Left lung (tissue), 10 donors: Measurements from ENCODE around the gene APBA2. TPM values are rescaled to one million over a fixed set of nuclear protein-coding genes. Genes with fewer than 3 reads are reported as not detected.

Source experiments
- ATAC-seq: fragments of 200-7000 bp; cut with Tn5 transposase; one replicate; pipeline ENCODE4 v1.9.1; 2020; ENCODE audit warnings: moderate library complexity
- DNase-seq, 4 donors: peaks; one replicate each; pipeline ENCODE4 v3.0.0-alpha.2; 2013 to 2020
- H3K27ac ChIP-seq, 2 donors: fragments of 200-600 bp; sonication (generic) in 1 of 2; one replicate each; pipeline versions ENCODE4 v1.5.0 to v1.8.0; 2020 to 2021
- H3K27me3 ChIP-seq, 2 donors: fragments of 200-600 bp; sonication (generic) in 1 of 2; one replicate each; pipeline versions ENCODE4 v1.5.0 to v1.8.0; 2020 to 2021
- H3K36me3 ChIP-seq, 2 donors: fragments of 200-600 bp; sonication (generic) in 1 of 2; one replicate each; pipeline versions ENCODE4 v1.5.0 to v1.8.0; 2020 to 2021
- H3K4me1 ChIP-seq, 2 donors: fragments of 200-600 bp; one replicate each; pipeline ENCODE4 v1.8.0; 2021
- H3K4me3 ChIP-seq, 2 donors: fragments of 200-600 bp; sonication (generic) in 1 of 2; one replicate each; pipeline versions ENCODE4 v1.5.0 to v1.8.0; 2020 to 2021; ENCODE audit warnings: mild to moderate bottlenecking in 1 of 2
- H3K9me3 ChIP-seq, 2 donors: fragments of 200-600 bp; sonication (generic) in 1 of 2; one replicate each; pipeline versions ENCODE4 v1.5.0 to v1.8.0; 2020 to 2021
- CTCF ChIP-seq, 2 donors: fragments of 200-600 bp; sonication (generic) in 1 of 2; IDR thresholded peaks; one replicate each; pipeline versions ENCODE4 v1.5.0 to v1.8.0; 2021; ENCODE audit warnings: antibody characterized with exemption in 2 of 2
- intact Hi-C, 2 donors: fragments of 100-400 bp; cut with DNase I; formaldehyde crosslinking; loops; one replicate each; pipeline versions ENCODE4 v1.11.2 to v1.14.2; 2022
- polyA plus RNA-seq, 6 donors: library from polyadenylated mRNA; unstranded; fragments of 120-200 nt; gene quantifications; one replicate each; pipeline ENCODE4 v1.2.1, GENCODE V29; 2013; ENCODE audit not compliant: insufficient read length in 6 of 6
- total RNA-seq, 2 donors: library from RNA; stranded (reverse); fragmentation: NEBNext Ultra II Directional; extraction: Animal tissue kit (Norgen Biotek cat#: 25700); gene quantifications; one replicate each; pipeline ENCODE4 v1.2.1, GENCODE V29; 2021
- donor health status: DM: no; HTN: yes; CAD: no.
- donor health status: DM: no; HTN: no; CAD: no.

Gene APBA2
- total and polyA plus RNA-seq, 8 donors: 3.9 to 18.4 (median 11.1) TPM

- H3K27me3 ChIP-seq: no peaks in the 10 kb centered on the region
- H3K4me3 ChIP-seq: no peak overlapping the region
- TF ChIP-seq CTCF (IDR thresholded peaks at IDR 0.05): no peak
- no peaks in the 10 kb centered on the region for H3K4me1 ChIP-seq
- H3K27ac ChIP-seq: no peak overlapping the region
- intact Hi-C loops: no loop called here
- H3K9me3 ChIP-seq: no peaks in the 10 kb centered on the region
- no peak for ATAC-seq
- no peak for DNase-seq
- no peaks in the 10 kb centered on the region for H3K36me3 ChIP-seq
Observed at GRCh38 chr15:28986726-28987125, 101.0 kb downstream of the APBA2 start.

GRCh38 chr15:28987337-28987736, 101.6 kb downstream of the APBA2 start:
- Histone ChIP-seq H3K9me3 (no peaks in the 10 kb centered on the region), H3K4me1 (no peaks in the 10 kb centered on the region), H3K4me3 (no peak overlapping the region), H3K27me3 (no peaks in the 10 kb centered on the region), H3K27ac (no peak overlapping the region), H3K36me3 (no peaks in the 10 kb centered on the region)
- no peak for TF ChIP-seq CTCF (IDR thresholded peaks at IDR 0.05)
- intact Hi-C loops: no loop called here
- DNase-seq (no peak), ATAC-seq (no peak)

GRCh38 chr15:28989239-28989830, 103.6 kb downstream of the APBA2 start:
- no peaks in the 10 kb centered on the region for H3K9me3 ChIP-seq
- no peaks in the 10 kb centered on the region for H3K27me3 ChIP-seq
- H3K36me3 ChIP-seq: no peaks in the 10 kb centered on the region
- ATAC-seq: no peak
- no peak overlapping the region for H3K27ac ChIP-seq
- intact Hi-C loops: no loop called here
- TF ChIP-seq CTCF (IDR thresholded peaks at IDR 0.05): no peak
- H3K4me1 ChIP-seq: no peaks in the 10 kb centered on the region
- peak in 2 of 4 donors; percentile 42 to 60 for DNase-seq
- H3K4me3 ChIP-seq: no peak overlapping the region

- Histone ChIP-seq H3K9me3 (no peaks in the 10 kb centered on the region), H3K4me1 (no peaks in the 10 kb centered on the region), H3K4me3 (no peak overlapping the region), H3K27ac (no peak overlapping the region), H3K27me3 (no peaks in the 10 kb centered on the region), H3K36me3 (no peaks in the 10 kb centered on the region)
- ATAC-seq (no peak), DNase-seq (no peak)
- TF ChIP-seq CTCF (IDR thresholded peaks at IDR 0.05): no peak
- intact Hi-C loops: no loop called here
Observed at GRCh38 chr15:28989896-28990295, 104.1 kb downstream of the APBA2 start.

GRCh38 chr15:28990390-28990789, 104.6 kb downstream of the APBA2 start:
- no peaks in the 10 kb centered on the region for H3K27me3 ChIP-seq

More at GRCh38 chr15:28990390-28990789, 104.6 kb downstream of the APBA2 start:
- no peaks in the 10 kb centered on the region for H3K36me3 ChIP-seq
- H3K27ac ChIP-seq: no peak overlapping the region
- intact Hi-C loops: no loop called here
- no peaks in the 10 kb centered on the region for H3K9me3 ChIP-seq
- no peaks in the 10 kb centered on the region for H3K4me1 ChIP-seq
- no peak overlapping the region for H3K4me3 ChIP-seq
- no peak for ATAC-seq
- DNase-seq: no peak
- TF ChIP-seq CTCF (IDR thresholded peaks at IDR 0.05): no peak
